ENCODE measurements around the gene SORCS3.

- TF ChIP-seq CTCF (IDR thresholded peaks at IDR 0.05; ENCODE audit: borderline replicate concordance, extremely low read depth, low read length, poor library complexity, severe bottlenecking) (no peak), EZH2 (IDR thresholded peaks at IDR 0.05; ENCODE audit: borderline replicate concordance, low read depth, low read length, severe bottlenecking) (no peak)
These were observed 542.4 kb downstream of the SORCS3 start for GRCh38 chr10:105183536-105183935.
